Islet precursor cell (in vitro differentiated cells): ENCODE measurements around the gene DENND1C.

Source experiments
- DNase-seq: peaks from one replicate; pipeline ENCODE4 v3.0.0-alpha.2; 2018

DENND1C gene

DNA sequence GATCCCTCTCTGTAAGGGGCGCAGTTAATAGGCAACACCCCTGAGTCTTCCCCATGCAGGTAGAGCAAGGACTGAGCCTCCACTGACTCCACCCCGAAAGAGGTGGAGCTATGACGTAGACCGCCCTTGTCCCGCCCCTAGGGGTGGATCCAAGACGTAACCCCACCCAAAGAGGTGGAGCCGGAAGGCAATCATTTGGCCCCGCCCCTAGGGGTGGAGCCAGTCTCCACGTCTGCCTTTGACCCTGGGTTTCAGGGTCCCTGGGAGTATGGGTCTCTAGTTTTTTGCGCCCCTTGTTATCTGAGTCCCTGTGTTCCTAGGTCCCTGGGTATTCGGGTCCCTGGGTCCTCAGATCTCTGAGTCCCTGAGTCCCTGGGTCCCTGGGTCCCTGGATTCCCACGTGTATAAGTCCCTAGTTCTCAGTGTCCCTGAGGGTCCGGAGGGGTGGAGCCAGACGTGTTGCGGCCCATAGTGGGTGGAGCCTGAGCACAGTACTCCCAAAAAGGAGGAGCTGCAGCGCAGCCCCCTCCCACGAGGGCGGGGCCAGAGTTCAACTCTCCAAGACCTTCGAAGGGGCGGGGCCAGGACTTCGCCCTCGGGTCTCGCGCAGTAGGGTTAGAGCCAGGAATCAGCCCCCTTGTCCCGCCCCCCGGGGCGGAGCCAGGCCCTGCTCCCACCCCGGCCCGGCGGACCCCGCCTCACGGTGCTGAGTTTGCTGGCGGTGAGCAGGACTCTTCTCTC, 5.3 kb downstream of the DENND1C start:
- peak; percentile 96 for DNase-seq

DNA sequence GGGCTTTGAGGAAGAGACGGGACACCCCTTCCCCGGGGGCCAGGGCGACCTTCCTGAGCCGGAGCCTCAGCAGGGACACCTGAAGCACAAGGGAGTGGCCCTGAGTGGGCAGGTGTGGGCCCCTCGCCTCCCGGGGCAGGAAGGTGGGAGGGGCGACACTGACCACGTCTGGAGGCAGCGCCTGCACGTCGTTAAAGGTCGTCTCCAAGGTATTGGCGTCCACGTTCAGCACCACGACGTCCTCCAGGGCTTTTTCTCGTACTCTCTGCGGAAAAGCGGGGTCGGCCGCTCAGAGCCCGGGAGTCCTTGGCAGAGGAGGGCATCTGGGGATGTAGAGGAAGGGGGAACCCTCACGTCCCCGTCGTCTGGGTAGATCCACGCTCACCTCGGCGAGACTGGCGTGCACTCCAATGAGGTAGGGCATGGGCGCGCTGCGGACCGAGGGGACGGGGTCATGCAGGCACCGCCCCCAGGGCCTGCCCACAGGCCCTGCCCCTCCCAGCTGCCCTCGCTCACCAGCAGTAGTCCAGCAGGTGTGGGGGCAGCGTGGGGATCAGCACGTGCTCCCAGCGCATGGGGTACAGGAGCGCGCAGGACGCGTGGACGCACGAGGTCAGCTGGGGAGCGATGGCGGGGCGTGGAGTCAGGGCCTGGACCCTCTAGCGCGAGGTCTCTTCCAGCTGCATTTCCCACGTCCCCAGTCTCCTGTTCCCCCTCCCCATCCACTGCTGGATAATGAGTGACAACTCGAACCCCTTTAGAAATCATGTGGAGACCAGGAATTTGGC, 6.1 kb downstream of the DENND1C start:
- peak; percentile 65 for DNase-seq

DNA sequence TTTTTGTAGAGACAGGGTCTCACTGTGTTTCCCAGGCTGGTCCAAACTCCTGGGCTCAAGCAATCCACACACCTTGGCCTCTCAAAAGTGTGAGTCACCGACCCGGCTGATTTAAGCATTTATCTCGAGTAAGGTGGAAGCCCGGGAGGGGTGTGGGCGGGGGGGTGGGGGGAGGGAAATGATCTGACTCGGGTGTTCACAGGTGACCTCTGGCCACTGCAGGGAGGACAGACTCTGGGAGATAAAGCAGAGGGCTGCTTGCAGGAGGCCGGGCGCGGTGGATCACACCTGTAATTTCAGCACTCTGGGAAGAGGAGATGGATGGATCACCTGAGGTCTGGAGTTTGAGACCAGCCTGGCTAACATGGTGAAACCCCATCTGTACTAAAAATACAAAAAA, 7.9 kb downstream of the DENND1C start:
- DNase-seq: peak; percentile 80

DNA sequence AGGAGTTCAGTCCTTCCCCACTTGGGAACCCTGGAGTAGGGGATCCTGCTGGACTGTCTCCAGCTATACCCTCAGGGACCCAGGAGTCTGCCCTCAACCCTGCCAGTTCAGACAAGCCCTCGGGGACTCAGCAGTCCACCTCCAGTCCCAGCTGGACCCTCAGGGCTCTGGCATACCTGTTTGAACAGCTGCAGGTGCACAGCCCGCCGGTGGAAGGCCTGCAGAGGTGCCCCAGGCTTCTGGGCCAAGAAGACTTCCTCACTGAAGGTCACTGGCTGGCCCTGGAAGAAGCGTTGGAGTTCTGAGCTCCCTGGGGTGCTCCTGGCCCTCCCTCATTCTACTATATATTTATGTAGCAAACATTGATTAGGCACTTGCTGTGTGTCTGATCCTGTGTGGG, 8.9 kb downstream of the DENND1C start:
- DNase-seq: peak; percentile 63

- no peak for DNase-seq
These were observed 10.5 kb downstream of the DENND1C start for GRCh38 chr19:6471076-6471475.

GRCh38 chr19:6470173-6470572, 11.4 kb downstream of the DENND1C start:
- no peak for DNase-seq

GRCh38 chr19:6467384-6467783, 14.2 kb downstream of the DENND1C start:
- no peak for DNase-seq

DNA sequence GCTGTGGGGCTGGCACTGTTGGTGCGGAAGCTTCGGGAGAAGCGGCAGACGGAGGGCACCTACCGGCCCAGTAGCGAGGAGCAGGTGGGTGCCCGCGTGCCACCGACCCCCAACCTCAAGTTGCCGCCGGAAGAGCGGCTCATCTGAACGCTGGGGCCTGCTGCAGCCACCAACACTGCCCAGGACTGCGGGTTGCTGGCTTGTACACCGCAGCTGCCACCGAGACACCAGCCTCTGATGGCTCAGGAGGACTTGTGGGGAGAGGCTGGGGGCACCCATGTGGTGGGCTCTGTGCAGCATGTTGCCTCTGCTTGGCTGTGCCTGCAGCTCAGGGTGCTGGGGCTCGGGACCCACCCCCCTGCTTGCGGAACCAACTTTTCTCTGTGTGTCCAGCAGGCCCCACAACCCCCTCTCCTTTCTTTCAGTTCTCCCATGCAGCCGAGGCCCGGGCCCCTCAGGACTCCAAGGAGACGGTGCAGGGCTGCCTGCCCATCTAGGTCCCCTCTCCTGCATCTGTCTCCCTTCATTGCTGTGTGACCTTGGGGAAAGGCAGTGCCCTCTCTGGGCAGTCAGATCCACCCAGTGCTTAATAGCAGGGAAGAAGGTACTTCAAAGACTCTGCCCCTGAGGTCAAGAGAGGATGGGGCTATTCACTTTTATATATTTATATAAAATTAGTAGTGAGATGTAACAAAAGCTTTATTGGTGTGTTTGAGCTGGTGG, 14.9 kb downstream of the DENND1C start:
- no peak for DNase-seq

- DNase-seq: no peak
These were observed 15.9 kb downstream of the DENND1C start for GRCh38 chr19:6465663-6466062.

GRCh38 chr19:6465006-6465405, 16.6 kb downstream of the DENND1C start:
- DNase-seq: no peak

- peak; percentile 90 for DNase-seq
These were observed 17.3 kb downstream of the DENND1C start, which contains the start of gene CRB3 for GRCh38 chr19:6464070-6464873. TSS of gene CRB3 (plus strand) at chr19:6464271. CDS start at chr19:6464702, 431 bp downstream.

DNA sequence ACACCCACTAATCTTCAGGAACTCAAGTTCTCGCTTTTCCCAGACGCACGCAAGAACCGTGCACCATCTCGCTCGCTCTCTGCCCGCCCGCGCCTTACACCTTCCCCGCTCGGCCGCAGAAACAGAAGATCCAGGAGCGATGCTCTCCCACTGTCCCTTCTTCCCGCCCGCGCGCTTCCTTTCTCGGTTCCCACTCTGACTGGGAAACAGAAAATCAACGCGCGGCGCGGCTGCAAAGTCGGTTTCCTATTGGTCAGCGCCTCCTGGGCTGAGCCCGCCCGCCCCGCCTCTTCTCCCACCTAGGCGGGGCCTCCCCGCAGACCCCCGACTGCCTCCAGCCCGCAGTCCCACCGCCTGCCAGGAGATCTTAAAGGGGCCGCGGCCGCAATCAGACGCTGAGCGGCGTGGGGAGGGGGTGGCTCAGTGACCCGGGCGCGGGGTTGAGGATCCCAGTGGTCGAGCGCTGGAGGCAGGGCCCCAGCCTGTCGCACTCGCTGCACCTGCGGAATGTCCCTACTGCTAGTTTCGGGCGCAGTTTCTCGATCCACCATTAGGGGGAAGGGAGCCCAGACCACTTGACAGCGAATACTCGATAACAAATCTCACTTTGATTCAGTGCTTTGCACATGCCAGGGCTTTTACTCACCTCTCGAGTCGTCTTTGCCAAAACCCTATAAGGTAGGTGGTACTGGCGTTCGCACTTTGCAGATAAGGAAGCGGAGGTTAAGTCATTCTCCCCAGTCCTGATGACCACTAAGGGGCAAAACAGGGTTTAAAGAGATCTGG, 21.3 kb downstream of the DENND1C start:
- DNase-seq: peak; percentile 98

DNA sequence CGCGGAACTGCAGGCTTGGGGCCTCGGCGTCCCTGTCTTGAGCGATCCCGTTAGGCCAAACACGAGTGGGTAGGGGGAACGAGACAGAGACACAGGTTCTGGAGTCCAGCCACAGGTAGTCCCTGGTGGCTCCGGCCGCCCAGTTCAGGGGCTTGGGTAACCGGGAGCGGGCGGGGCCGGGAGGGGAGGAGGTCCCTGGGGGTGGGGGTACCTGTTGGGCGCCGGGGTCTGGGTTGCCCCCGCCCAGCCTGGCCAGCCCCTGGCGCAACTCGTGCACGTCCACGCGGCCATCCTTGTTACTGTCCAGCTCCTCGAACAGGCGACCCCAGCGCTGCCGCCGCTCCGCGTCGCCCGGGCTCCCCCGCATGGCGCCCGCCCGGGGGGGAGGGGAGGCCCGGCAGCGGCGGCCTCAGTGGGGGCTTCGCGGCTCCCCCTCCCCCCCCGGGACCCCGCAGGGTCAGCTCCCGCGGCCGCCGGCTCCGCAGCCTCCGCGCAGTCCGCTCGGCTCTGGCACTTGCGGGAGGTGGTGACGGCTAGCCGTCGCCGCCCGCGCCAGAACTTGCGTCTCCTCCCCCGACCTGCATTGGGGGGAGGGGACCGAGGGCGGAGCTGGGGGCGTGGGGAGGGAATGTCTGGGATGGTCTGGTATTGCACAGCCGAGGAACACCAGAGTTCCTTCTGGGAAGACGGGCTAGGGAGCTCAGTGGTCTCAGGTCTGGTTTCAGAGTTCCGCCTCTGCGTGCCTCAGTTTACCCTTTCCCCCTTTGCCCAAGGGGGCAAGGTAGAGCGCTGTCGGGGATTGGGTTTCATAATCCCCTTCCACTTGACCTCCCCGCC, 22.1 kb downstream of the DENND1C start, which contains the start of gene SLC25A23:
TSS of gene SLC25A23 (minus strand) at position 531 of the 837 bp plus-strand sequence. CDS start at position 367, 164 bp downstream.
- DNase-seq: peak; percentile 91

GRCh38 chr19:6458695-6459261, 22.8 kb downstream of the DENND1C start:
- peak; percentile 60 for DNase-seq

DNA sequence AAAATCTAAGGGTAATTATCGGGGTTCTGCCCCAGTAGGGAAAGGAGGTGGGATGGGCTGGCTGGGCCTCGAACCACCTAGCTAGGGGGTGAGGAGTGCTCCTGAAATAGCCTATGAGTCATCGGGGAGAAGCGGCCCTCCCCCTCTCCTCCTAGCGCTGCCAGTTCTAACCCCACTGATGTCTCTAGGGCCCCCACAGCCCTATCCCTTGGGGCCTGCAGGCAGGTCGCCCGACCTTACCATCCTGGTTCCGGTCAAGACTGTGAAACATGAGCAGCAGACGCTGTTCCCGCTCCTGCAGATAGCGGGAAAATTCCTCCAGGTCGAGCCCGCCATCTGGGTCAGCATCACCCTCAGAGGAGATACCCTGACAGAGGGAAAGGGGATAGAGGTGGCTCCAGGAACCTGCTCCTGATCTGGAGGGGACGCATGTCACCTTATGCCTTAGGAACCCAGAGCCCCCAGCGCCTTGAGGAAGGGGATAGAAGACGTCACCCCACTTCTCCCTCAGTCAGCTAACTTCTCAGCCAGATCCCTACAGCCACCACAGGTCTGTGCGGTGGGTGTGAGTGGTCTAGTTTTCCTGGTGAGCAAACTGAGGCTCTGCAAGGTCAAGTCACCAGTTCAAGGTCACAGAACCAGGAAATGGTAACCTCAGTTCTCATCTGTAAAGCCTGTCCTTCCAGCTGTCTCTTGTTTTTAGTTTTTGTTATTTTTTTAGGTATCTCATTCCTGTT, 23.5 kb downstream of the DENND1C start:
- no peak for DNase-seq

GRCh38 chr19:6455924-6456323, 25.7 kb downstream of the DENND1C start:
- DNase-seq: no peak

DNA sequence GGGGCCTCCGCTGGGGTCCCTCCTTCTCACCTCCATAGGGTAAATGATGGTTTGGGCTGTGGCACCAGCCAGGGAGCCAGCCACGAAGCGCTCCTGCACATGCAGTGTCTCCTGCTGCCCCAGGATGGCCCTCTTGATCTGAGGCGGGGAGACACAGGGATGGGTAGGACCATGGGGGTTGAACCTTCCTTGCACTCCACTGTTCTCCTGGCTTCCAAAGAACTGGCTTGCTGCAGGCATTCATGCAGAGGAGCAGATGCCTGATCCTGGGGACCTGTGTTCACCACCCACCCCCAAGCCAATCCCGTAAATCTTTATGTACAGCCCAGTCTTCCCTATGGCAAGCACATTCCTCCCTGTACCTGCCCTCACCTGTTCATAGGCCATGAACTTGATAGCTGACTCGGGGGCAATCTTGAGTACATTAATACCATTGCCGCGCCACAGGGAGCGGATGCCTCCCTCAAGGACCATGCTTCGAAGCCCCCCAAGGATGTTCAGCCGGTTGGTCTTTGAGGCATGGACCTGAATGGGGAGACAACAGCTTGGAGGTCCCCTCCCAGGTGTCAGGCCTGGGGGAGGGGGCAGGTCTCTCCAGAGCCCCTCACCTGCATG, 27.5 kb downstream of the DENND1C start:
- DNase-seq: no peak

GRCh38 chr19:6452899-6453298, 28.7 kb downstream of the DENND1C start:
- no peak for DNase-seq

DNA sequence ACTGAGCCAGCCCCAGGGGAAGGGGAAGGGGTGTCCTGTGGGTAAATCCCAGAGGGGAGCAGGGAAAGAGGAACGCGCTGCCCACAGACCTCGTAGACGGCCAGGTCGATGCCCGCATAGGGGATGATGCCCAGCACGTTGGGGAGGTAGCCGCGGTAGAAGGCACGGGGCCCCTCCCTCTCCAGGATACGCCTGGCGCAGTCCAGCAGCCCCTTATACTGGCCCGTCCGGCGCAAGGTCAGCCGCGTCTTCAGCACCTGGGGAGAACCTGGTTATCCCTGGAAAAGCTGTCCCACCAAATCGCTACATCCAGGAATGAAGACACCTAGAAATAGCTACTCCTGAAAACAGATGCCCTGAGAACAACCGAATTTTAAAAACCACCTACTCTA, 29.4 kb downstream of the DENND1C start:
- DNase-seq: no peak
